ENCODE measurements around the gene MTHFSD. TPM values are rescaled to one million over a fixed set of nuclear protein-coding genes. Genes with fewer than 3 reads are reported as not detected.
A peak's percentile ranks its signal among the peaks of the same experiment; 100 is the strongest.

Gene MTHFSD
- total RNA-seq, 1 experiment from 2014 or later: 4.7 TPM

DNA sequence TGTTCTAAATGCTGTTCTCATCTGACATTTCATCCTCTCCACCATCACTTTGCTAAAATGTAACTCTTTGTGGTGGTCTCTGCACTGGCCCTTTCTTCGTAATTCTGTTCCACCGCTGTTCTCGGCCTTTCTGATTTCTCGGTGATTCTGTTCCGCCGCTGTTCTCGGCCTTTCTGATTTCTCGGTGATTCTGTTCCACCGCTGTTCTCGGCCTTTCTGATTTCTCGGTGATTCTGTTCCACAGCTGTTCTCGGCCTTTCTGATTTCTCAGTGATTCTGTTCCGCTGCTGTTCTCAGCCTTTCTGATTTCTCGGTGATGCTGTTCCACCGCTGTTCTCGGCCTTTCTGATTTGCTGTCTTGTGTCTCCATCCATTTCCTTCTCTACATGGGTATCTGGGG, 32.4 kb downstream of the MTHFSD start:
- H2AFZ ChIP-seq (ENCODE audit: low read length): no peak overlapping the region
- H3K27ac ChIP-seq (ENCODE audit: insufficient read length, low read depth, low read length): no peak overlapping the region
- no peak overlapping the region for H4K91ac ChIP-seq (ENCODE audit: insufficient read length, low read depth, low read length)
- TF ChIP-seq, protein P1, sequence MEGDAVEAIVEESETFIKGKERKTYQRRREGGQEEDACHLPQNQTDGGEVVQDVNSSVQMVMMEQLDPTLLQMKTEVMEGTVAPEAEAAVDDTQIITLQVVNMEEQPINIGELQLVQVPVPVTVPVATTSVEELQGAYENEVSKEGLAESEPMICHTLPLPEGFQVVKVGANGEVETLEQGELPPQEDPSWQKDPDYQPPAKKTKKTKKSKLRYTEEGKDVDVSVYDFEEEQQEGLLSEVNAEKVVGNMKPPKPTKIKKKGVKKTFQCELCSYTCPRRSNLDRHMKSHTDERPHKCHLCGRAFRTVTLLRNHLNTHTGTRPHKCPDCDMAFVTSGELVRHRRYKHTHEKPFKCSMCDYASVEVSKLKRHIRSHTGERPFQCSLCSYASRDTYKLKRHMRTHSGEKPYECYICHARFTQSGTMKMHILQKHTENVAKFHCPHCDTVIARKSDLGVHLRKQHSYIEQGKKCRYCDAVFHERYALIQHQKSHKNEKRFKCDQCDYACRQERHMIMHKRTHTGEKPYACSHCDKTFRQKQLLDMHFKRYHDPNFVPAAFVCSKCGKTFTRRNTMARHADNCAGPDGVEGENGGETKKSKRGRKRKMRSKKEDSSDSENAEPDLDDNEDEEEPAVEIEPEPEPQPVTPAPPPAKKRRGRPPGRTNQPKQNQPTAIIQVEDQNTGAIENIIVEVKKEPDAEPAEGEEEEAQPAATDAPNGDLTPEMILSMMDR (conservative IDR thresholded peaks at IDR 0.05): no peak
- no peak overlapping the region for H3K23ac ChIP-seq (ENCODE audit: insufficient read length, low read depth, low read length)
- H2BK12ac ChIP-seq (ENCODE audit: insufficient read length, low read depth, low read length): no peak overlapping the region
- H3K27me3 Mint-ChIP-seq (ENCODE audit: low read depth): peaks cover 61% of the 10 kb centered on the region
- H3K79me2 ChIP-seq (ENCODE audit: insufficient read depth, low read length): no peaks in the 10 kb centered on the region
- H4K20me1 ChIP-seq (ENCODE audit: control insufficient read depth, insufficient read depth, insufficient read length): no peaks in the 10 kb centered on the region
- no peak overlapping the region for H3K56ac ChIP-seq (ENCODE audit: insufficient read length, low read depth, low read length)
- H3K79me1 ChIP-seq (ENCODE audit: insufficient read depth, low read depth, low read length, poor library complexity, severe bottlenecking): no peaks in the 10 kb centered on the region
- no peak for DNase-seq
- no peaks in the 10 kb centered on the region for H3K9me3 ChIP-seq (ENCODE audit: control insufficient read depth, low read depth, low read length)
- no peak overlapping the region for H2BK20ac ChIP-seq (ENCODE audit: low read depth, low read length, poor library complexity, severe bottlenecking)
- no peak overlapping the region for H2BK120ac ChIP-seq (ENCODE audit: low read depth, low read length, poor library complexity, severe bottlenecking)
- peaks cover 0 to 4% of the 10 kb centered on the region in 2 experiments; a peak in 2 of 5 replicates for H3K9me3 Mint-ChIP-seq
- no CpG with 5 or more reads among the region's 16 CpGs for WGBS (ENCODE audit: extremely low coverage, insufficient read length, low lambda C conversion rate)
- H3K4me1 Mint-ChIP-seq: peaks cover 2 to 4% of the 10 kb centered on the region in 2 experiments; a peak in 3 of 4 replicates
- no peak overlapping the region for H3K14ac ChIP-seq (ENCODE audit: insufficient read depth, low read length)
- peaks cover 0 to 4% (median 0%) of the 10 kb centered on the region in 3 experiments; a peak in 1 of 7 replicates for H3K36me3 Mint-ChIP-seq (ENCODE audit: insufficient read depth in 1 of 3, low read depth in 3 of 3)
- no peak overlapping the region for H4K8ac ChIP-seq (replicated peaks; ENCODE audit: insufficient read length, low read depth, low read length)
- no peaks in the 10 kb centered on the region for H3K4me1 ChIP-seq (ENCODE audit: insufficient read depth, low read length)
- no peak overlapping the region for H4K5ac ChIP-seq (ENCODE audit: insufficient read length, low read depth, low read length)
- H3K4me3 Mint-ChIP-seq: no peak overlapping the region
- 0 out of 7 replicates have a peak overlapping the region, but pooled peaks of 1 of the 3 experiments have one; percentile 18 for H3K27ac Mint-ChIP-seq
- H3K18ac ChIP-seq (ENCODE audit: insufficient read length, low read depth, low read length): no peak overlapping the region
- no peak overlapping the region for H3K4me2 ChIP-seq (ENCODE audit: insufficient read depth, insufficient read length, low read length)
- no peak overlapping the region for H3T11ph ChIP-seq (ENCODE audit: low read length)
- no peak overlapping the region for H2AK5ac ChIP-seq (ENCODE audit: insufficient read length, low read length)
- H3K23me2 ChIP-seq (ENCODE audit: insufficient read length, low read depth, low read length, poor library complexity, severe bottlenecking): no peaks in the 10 kb centered on the region
- H3K27me3 ChIP-seq (ENCODE audit: insufficient read depth, low read length): peaks cover 9% of the 10 kb centered on the region; the same call in 1 of the 2 replicates
- no peak overlapping the region for H2BK5ac ChIP-seq (ENCODE audit: insufficient read length, low read length)
- no peak overlapping the region for H3K4ac ChIP-seq (ENCODE audit: low read depth, low read length)
- H3K9ac ChIP-seq (ENCODE audit: extremely low read depth, insufficient read length, low read length): no peak overlapping the region
- no peak overlapping the region for H2BK15ac ChIP-seq (ENCODE audit: low read depth, low read length)
